Progenitor cell of endocrine pancreas (in vitro differentiated cells): ENCODE results near the gene HARBI1. TPM values are rescaled to one million over a fixed set of nuclear protein-coding genes. Genes with fewer than 3 reads are reported as not detected.

Source experiments
- total RNA-seq: library from RNA; stranded (reverse); gene quantifications from 2 replicates; pipeline ENCODE4 v1.2.1, GENCODE V29; 2021

The HARBI1 gene
- total RNA-seq, 1 donor from 2014 or later = 9.0 TPM

Other genes starting within 250 kb of the HARBI1 start
- gene MDK, start 235.6 kb downstream of the HARBI1 start, total RNA-seq = 1,921 and 2,040 TPM in 2 replicates
- 0.51 and 0.81 TPM in 2 replicates for gene CHRM4, start 225.5 kb downstream of the HARBI1 start, total RNA-seq
- gene AMBRA1, start 23.2 kb downstream of the HARBI1 start, total RNA-seq = 44.0 and 45.3 TPM in 2 replicates
- 65.6 and 69.8 TPM in 2 replicates for gene ATG13, start 326 bp upstream of the HARBI1 start, total RNA-seq
- 39.0 and 39.8 TPM in 2 replicates for gene ARHGAP1, start 83.4 kb upstream of the HARBI1 start, total RNA-seq
- gene ZNF408, start 83.8 kb upstream of the HARBI1 start, total RNA-seq = 11.6 and 13.7 TPM in 2 replicates
- gene F2, start 102.0 kb upstream of the HARBI1 start, total RNA-seq = 21.8 and 22.8 TPM in 2 replicates
- 146 and 151 TPM in 2 replicates for gene CKAP5, start 229.1 kb upstream of the HARBI1 start, total RNA-seq